Mesothelial cell of epicardium (in vitro differentiated cells): ENCODE results near the gene CDH23. TPM values are rescaled to one million over a fixed set of nuclear protein-coding genes. Genes with fewer than 3 reads are reported as not detected.

ENCODE experiments used
- DNase-seq, 2 experiments: peaks; one replicate each; pipeline ENCODE4 v3.0.0; 2021; ENCODE audit warnings: low spot score in 2 of 2; ENCODE audit not compliant: unreplicated experiment in 2 of 2
- H3K27ac Mint-ChIP-seq: 2 replicates; pipeline ENCODE4 v1.8.0; 2021; ENCODE audit warnings: mixed read lengths
- H3K27me3 Mint-ChIP-seq: 2 replicates; pipeline ENCODE4 v1.8.0; 2021; ENCODE audit warnings: low read depth, mixed read lengths
- H3K36me3 Mint-ChIP-seq: 2 replicates; pipeline ENCODE4 v1.8.0; 2021; ENCODE audit warnings: mixed read lengths
- H3K4me1 Mint-ChIP-seq: 2 replicates; pipeline ENCODE4 v1.8.0; 2021; ENCODE audit warnings: mixed read lengths
- H3K4me3 Mint-ChIP-seq: 2 replicates; pipeline ENCODE4 v1.8.0; 2021; ENCODE audit warnings: mild to moderate bottlenecking, moderate library complexity, mixed read lengths
- H3K9me3 Mint-ChIP-seq: 2 replicates; pipeline ENCODE4 v1.8.0; 2021; ENCODE audit warnings: mixed read lengths
- CTCF ChIP-seq: fragments of 200-600 bp; sonication (generic); IDR thresholded peaks from one replicate; pipeline ENCODE4 v1.5.0; 2021; ENCODE audit warnings: antibody characterized with exemption; ENCODE audit not compliant: unreplicated experiment
- total RNA-seq: library from RNA; stranded (reverse); gene quantifications from 3 replicates; pipeline ENCODE4 v1.2.1, GENCODE V29; 2021

CDH23 gene
- total RNA-seq, 1 donor from 2014 or later, result 2.5 TPM

DNA sequence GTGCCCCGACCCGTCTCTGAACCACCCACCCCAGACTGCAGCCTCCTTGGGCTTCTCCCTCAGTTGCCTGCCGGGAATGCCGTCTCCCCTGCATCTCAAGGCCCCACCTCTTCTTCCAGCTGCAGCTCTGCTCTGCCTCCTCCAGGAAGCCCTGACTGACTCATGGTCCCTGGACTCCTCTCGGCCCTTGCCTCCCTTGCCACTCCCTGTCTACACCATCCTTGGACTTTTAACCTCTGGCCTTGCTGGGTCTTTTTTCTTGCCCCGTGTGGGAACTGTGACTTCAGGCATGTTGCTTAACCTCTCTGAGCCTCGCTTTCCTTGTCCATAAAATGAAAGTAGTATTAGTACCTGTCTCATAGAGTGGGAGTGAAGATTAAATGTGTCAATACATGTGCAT is 266.6 kb downstream of the CDH23 start:
- Mint-ChIP-seq H3K4me3 (no peak overlapping the region), H3K4me1 (peaks cover 18% of the 10 kb centered on the region), H3K9me3 (no peaks in the 10 kb centered on the region), H3K36me3 (no peaks in the 10 kb centered on the region), H3K27ac (no peak overlapping the region), H3K27me3 (peaks cover 60% of the 10 kb centered on the region)
- TF ChIP-seq CTCF, result no peak
- no peak for DNase-seq

- no peak for TF ChIP-seq CTCF
- DNase-seq, result no peak
- Mint-ChIP-seq H3K4me3 (no peak overlapping the region), H3K4me1 (peaks cover 22% of the 10 kb centered on the region), H3K27ac (no peak overlapping the region), H3K9me3 (no peaks in the 10 kb centered on the region), H3K36me3 (no peaks in the 10 kb centered on the region), H3K27me3 (peaks cover 65% of the 10 kb centered on the region)
Measured at GRCh38 chr10:71664585-71664984, 267.9 kb downstream of the CDH23 start.

GRCh38 chr10:71665456-71665855 is 268.7 kb downstream of the CDH23 start:
- no peak for TF ChIP-seq CTCF
- H3K4me1 Mint-ChIP-seq, result peaks cover 22% of the 10 kb centered on the region
- H3K27ac Mint-ChIP-seq, result no peak overlapping the region
- no peak overlapping the region for H3K4me3 Mint-ChIP-seq
- H3K36me3 Mint-ChIP-seq, result no peaks in the 10 kb centered on the region
- peaks cover 63% of the 10 kb centered on the region for H3K27me3 Mint-ChIP-seq
- H3K9me3 Mint-ChIP-seq, result no peaks in the 10 kb centered on the region
- DNase-seq, result no peak

DNA sequence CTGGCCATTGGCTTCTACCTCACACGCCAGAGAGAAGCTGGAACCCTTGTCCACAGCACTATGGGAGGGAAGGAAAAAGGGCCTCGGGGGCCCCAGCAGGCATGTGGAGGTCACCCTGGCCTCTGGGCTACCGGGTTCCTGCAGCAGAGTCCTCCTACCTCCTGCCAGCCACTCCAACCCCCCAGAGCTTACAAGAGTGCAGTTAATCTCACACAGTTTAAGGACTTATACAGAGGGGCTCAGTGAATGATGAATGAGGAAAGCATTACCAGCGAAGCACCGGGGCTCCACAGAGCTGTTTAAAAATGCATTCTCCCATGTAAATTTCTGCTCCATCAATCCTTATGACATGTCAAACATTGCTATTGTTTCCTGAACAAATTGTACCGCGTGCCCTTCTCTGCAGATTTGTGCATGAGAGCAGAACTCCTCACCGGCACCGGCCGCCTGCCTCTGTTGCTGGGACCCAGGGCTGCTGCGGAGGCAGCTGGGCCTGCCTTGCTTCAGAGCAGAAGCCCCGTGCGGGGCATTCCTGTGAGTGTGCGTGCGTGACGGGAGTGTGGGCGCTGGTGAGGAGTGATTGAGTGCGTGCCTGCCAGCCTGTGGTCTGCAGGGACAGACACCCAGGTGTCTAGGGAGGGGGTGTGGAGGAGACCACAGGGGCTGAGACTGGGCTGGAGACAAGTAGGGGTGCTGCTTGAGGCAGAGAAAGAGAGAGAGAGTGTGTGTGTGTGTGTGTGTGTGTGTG is 270.1 kb downstream of the CDH23 start:
- Mint-ChIP-seq H3K36me3 (no peaks in the 10 kb centered on the region), H3K27ac (no peak overlapping the region), H3K9me3 (no peaks in the 10 kb centered on the region), H3K4me1 (peaks cover 23% of the 10 kb centered on the region), H3K4me3 (no peak overlapping the region), H3K27me3 (peaks cover 62% of the 10 kb centered on the region)
- no peak for TF ChIP-seq CTCF
- peak; percentile 40 to 48 for DNase-seq

DNA sequence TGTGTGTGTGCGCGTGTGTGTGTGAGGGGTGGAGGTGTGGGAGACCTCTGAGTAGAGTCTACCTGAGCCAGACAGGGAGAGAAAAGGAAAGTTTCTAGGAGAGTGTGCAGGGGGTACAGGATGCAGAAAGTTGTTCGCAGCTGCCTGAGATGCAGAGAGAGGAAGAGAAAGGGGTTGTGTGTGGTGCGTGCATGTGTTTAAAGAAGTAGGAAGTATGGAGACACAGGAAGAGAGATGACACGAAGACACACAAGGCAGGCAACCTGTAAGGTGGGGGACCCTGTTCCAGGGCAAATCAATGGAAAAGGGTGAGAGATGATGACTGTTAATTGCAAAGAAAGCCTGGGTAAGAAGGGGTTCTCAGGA is 270.6 kb downstream of the CDH23 start:
- no peak overlapping the region for H3K4me3 Mint-ChIP-seq
- no peaks in the 10 kb centered on the region for H3K9me3 Mint-ChIP-seq
- no peaks in the 10 kb centered on the region for H3K36me3 Mint-ChIP-seq
- H3K27ac Mint-ChIP-seq, result no peak overlapping the region
- TF ChIP-seq CTCF, result no peak
- no peak for DNase-seq
- H3K27me3 Mint-ChIP-seq, result peaks cover 57% of the 10 kb centered on the region
- peaks cover 25% of the 10 kb centered on the region for H3K4me1 Mint-ChIP-seq
